Measurements from ENCODE around the gene UBE2O.
A peak's percentile ranks its signal among the peaks of the same experiment; 100 is the strongest.

UBE2O gene

GRCh38 chr17:76442341-76443338 lies 10.3 kb downstream of the UBE2O start:
- Mint-ChIP-seq H3K4me1 (ENCODE audit: low read depth) (peaks cover 54% of the 10 kb centered on the region), H3K36me3 (ENCODE audit: low read depth) (peaks cover 2% of the 10 kb centered on the region), H3K4me3 (peak overlapping the region; percentile 49), H3K27me3 (ENCODE audit: low read depth) (no peaks in the 10 kb centered on the region), H3K9me3 (no peaks in the 10 kb centered on the region), H3K27ac (peak overlapping the region; percentile 81)

DNA sequence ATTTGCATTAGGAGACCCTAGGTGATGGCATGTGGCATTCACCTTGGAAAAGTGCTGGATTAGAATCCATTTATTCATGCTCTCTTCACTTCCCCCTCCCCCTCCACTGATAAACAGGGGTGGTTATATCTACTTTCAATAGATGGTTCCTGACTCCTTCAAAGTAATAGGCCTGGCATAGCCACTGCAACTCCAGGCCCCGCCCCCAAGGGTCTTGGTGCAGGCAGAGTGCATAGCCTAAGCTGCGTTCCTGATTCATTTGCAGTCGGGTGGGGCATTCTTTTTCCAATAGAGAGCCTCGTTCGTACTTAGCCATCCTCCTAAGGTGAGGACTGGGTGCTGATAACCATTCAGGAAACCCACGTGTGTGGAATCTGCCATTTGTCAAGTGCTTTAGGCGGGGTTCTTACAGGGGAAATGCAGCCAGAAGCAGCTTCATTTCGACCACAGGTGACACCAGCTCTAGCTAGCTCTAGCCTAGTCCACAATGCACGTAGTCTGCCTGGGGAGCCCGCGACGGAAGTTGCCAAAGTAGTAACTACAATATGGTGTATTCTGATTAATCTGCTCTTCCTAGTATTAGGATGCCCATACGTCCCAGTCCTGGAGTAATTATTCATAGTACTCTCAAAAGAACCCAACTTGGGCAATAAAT lies 11.1 kb downstream of the UBE2O start:
- Mint-ChIP-seq H3K27me3 (ENCODE audit: low read depth) (no peaks in the 10 kb centered on the region), H3K9me3 (no peaks in the 10 kb centered on the region), H3K4me1 (ENCODE audit: low read depth) (peaks cover 46% of the 10 kb centered on the region), H3K4me3 (no peak overlapping the region), H3K27ac (no peak overlapping the region), H3K36me3 (ENCODE audit: low read depth) (peaks cover 2% of the 10 kb centered on the region)

DNA sequence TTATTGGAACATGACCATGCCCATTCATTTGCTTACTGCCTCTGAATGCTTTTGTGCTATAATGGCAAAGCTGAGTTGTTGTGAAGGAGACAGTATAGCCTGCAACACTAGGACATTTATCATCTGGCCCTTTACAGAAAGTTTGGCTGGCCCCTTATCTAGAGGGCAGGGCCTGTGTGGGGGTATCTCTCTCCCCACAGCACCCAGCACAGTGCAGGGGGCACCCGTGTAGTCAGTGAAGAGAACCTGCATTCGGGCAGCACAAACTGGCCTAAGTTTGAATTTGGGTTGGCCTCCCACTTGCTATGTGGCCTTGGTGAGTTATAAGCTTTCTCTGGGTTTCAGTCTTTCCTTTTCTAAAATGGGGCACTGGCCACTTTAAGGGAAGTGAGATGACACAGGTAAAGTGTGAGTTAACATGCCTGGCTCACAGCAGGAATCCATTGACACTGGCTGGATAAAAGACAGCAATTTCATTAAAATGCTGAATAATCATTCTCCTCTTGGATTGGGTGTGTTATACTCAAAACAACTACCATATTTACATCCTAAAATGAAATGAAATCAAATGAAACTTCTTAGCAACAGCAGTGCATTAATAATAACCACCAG lies 12.1 kb downstream of the UBE2O start:
- H3K27me3 Mint-ChIP-seq (ENCODE audit: low read depth), result no peaks in the 10 kb centered on the region
- no peak overlapping the region for H3K4me3 Mint-ChIP-seq
- peaks cover 2% of the 10 kb centered on the region for H3K36me3 Mint-ChIP-seq (ENCODE audit: low read depth)
- H3K9me3 Mint-ChIP-seq, result no peaks in the 10 kb centered on the region
- H3K27ac Mint-ChIP-seq, result no peak overlapping the region
- peaks cover 41% of the 10 kb centered on the region for H3K4me1 Mint-ChIP-seq (ENCODE audit: low read depth)

DNA sequence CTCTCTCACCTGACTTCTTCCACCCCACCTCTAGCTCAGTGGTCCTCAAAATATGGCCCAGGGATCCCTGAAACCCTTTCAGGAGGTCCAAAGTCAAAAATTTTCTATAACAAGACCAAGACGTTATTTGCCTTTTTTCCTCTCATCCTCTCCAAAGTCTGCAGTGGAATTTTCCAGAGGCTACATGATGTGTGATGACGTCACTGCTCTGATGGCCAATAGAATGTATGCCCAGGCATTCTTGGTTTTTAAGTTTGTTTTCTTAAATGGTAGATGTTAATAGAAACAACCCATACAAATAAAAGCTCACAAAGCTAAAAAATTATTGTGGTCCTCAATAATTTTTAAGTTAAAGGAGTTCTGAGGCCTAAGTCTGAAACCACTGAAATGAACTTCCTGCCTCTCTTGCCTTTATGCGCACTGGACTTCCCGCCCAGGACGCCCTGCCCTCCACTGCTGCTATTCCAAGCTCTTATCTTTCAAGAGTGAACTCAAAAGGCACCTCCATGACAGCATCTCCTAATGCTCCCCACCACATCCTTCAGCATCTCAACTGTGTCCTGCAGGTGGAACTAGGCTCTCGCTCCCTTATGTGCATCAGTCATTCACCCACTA lies 13.5 kb downstream of the UBE2O start:
- H3K36me3 Mint-ChIP-seq (ENCODE audit: low read depth), result peaks cover 2% of the 10 kb centered on the region
- H3K27ac Mint-ChIP-seq, result no peak overlapping the region
- no peak overlapping the region for H3K4me3 Mint-ChIP-seq
- H3K27me3 Mint-ChIP-seq (ENCODE audit: low read depth), result no peaks in the 10 kb centered on the region
- peaks cover 28% of the 10 kb centered on the region for H3K4me1 Mint-ChIP-seq (ENCODE audit: low read depth)
- no peaks in the 10 kb centered on the region for H3K9me3 Mint-ChIP-seq

- H3K36me3 Mint-ChIP-seq (ENCODE audit: low read depth), result peaks cover 2% of the 10 kb centered on the region
- peaks cover 26% of the 10 kb centered on the region for H3K4me1 Mint-ChIP-seq (ENCODE audit: low read depth)
- H3K27me3 Mint-ChIP-seq (ENCODE audit: low read depth), result no peaks in the 10 kb centered on the region
- no peaks in the 10 kb centered on the region for H3K9me3 Mint-ChIP-seq
- H3K27ac Mint-ChIP-seq, result no peak overlapping the region
- H3K4me3 Mint-ChIP-seq, result no peak overlapping the region
Observed at GRCh38 chr17:76438906-76439305, 14.0 kb downstream of the UBE2O start.

DNA sequence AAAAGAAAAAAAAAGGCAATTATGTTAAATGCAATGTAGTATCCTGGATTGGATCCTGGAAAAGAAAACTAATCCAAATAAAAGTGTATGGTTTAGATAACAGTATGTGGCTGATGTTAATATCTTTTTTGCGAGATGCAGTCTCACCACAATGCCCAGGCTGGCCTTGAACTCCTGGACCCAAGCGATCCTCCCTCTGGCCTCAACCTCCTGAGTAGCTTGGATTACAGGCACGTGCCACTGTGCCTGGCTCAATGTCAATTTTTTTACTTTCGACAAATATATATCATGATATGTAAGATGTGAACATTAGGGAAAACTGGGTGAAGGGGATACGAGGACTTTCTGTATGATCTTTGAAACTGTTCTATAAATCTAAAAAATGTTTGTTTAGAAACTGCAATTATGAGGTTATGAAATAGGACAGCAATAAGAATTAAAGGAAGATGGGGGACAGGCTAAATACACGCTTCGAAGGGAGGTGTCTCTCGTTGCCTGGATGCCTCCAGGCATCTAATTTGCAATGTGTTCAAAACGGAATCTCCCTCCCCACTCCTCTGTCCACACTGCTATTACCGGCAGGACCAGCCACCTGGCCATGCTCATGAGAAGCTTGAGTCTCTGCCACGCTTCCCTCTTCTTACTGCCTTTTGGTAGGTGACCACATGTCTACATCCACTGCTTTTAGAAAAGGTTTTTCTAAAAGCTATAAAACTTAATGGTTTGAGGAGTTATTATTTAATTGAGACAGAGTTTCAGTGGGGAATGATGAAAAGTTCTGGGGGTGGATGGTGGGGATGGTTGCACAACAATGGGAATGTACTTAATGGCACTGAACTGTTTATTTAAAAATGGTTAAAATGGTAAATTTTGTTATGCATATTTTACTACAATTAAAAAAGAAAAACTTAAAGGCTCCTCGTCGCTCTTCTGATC lies 15.2 kb downstream of the UBE2O start:
- no peak overlapping the region for H3K27ac Mint-ChIP-seq
- no peaks in the 10 kb centered on the region for H3K36me3 Mint-ChIP-seq (ENCODE audit: low read depth)
- H3K4me1 Mint-ChIP-seq (ENCODE audit: low read depth), result peaks cover 20% of the 10 kb centered on the region

DNA sequence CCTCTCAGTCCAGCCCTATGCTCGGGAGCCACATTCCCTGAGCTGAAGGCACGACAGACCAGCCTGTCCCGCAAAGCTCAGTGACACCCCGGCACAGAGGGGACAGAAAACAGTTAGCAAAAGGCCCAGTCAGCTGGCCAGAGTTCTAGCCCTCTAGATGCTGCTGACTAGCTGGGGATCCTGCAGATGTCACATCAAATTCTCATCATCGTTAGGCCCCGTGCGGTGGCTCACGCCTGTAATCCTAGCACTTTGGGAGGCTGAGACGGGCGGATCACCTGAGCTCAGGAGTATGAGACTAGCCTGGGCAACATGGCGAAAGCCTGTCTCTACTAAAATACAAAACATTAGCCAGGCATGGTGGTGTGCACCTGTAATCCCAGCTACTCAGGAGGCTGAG lies 17.2 kb downstream of the UBE2O start:
- Mint-ChIP-seq H3K4me1 (ENCODE audit: low read depth) (peaks cover 6% of the 10 kb centered on the region), H3K36me3 (ENCODE audit: low read depth) (no peaks in the 10 kb centered on the region), H3K27me3 (ENCODE audit: low read depth) (no peaks in the 10 kb centered on the region), H3K9me3 (no peaks in the 10 kb centered on the region), H3K27ac (no peak overlapping the region), H3K4me3 (no peak overlapping the region)

More for the DNA sequence above, 15.2 kb downstream of the UBE2O start:
- Mint-ChIP-seq H3K4me3 (no peak overlapping the region), H3K27me3 (ENCODE audit: low read depth) (no peaks in the 10 kb centered on the region), H3K9me3 (no peaks in the 10 kb centered on the region)

GRCh38 chr17:76434870-76435269 lies 18.1 kb downstream of the UBE2O start:
- H3K4me1 Mint-ChIP-seq (ENCODE audit: low read depth), result peaks cover 7% of the 10 kb centered on the region
- no peaks in the 10 kb centered on the region for H3K27me3 Mint-ChIP-seq (ENCODE audit: low read depth)
- H3K27ac Mint-ChIP-seq, result no peak overlapping the region
- no peaks in the 10 kb centered on the region for H3K36me3 Mint-ChIP-seq (ENCODE audit: low read depth)
- H3K4me3 Mint-ChIP-seq, result no peak overlapping the region
- H3K9me3 Mint-ChIP-seq, result no peaks in the 10 kb centered on the region

DNA sequence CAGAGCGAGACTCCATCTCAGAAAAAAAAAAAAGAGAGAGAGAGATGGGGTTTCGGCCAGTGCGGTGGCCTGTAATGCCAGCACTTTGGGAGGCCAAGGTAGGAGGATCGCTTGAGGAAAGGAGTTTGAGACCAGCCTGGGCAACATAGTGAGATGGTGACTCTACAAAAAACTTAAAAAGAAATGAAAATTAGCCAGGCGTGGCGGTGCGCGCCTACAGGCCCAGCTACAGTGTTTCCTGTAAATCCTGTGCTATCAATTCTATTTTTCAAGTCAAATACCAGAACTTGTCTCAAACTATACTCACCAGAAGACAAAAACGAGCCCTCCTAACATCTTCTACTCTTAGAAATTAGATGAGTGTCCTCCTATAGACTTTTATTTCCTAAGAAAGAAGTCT lies 19.3 kb downstream of the UBE2O start:
- Mint-ChIP-seq H3K4me1 (ENCODE audit: low read depth) (peaks cover 3% of the 10 kb centered on the region), H3K27ac (no peak overlapping the region), H3K4me3 (no peak overlapping the region), H3K9me3 (no peaks in the 10 kb centered on the region), H3K36me3 (ENCODE audit: low read depth) (no peaks in the 10 kb centered on the region), H3K27me3 (ENCODE audit: low read depth) (no peaks in the 10 kb centered on the region)

DNA sequence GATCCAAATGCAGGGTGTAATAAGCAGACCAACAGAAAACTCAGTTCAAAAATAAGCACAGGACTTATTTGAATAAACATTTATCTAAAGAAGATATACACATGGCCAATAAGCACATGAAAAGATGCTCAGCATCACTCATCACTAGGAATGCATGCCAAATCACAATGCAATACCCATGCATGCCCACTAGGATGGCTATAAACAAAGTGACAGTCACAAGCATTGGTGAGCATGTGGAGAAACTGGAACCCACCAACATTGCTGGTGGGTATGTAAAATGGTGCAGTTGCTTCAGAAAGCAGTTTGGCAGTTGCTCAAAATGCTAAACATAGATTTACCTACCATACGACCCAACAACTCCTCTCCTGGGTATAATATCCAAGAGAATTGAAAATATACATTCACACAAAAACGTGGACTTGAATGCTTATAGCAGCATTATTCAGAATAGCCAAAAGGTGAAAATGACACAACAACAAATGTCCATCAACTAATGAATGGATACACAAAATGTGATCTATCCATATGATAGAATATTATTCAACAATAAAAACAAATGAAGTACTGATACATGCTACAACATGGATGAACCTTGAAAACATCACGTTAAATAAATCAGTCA lies 20.1 kb downstream of the UBE2O start:
- Mint-ChIP-seq H3K27me3 (ENCODE audit: low read depth) (no peaks in the 10 kb centered on the region), H3K4me1 (ENCODE audit: low read depth) (peaks cover 9% of the 10 kb centered on the region), H3K27ac (no peak overlapping the region), H3K4me3 (no peak overlapping the region), H3K36me3 (ENCODE audit: low read depth) (peaks cover 2% of the 10 kb centered on the region), H3K9me3 (no peaks in the 10 kb centered on the region)

GRCh38 chr17:76432004-76432403 lies 20.9 kb downstream of the UBE2O start:
- H3K4me3 Mint-ChIP-seq, result no peak overlapping the region
- H3K4me1 Mint-ChIP-seq (ENCODE audit: low read depth), result peaks cover 9% of the 10 kb centered on the region
- no peak overlapping the region for H3K27ac Mint-ChIP-seq
- H3K36me3 Mint-ChIP-seq (ENCODE audit: low read depth), result peaks cover 2% of the 10 kb centered on the region
- no peaks in the 10 kb centered on the region for H3K9me3 Mint-ChIP-seq
- H3K27me3 Mint-ChIP-seq (ENCODE audit: low read depth), result no peaks in the 10 kb centered on the region

DNA sequence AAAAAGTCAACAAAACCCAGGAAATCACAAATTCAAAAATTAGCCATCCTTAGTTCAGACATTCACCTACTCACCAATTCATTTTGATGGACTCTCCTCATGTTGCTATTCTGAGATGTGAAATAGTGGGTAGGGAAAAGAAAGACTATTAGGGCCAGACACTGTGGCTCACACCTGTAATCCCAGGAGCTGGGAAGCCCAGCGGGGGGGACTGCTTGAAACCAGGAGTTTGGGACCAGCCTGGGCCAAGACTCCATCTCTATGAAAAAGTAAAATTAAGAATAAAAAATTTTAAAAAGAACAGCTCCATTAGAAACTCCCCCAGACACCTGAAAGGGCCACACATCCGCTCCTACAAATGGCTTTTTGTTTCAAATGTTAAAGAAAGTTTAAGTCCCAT lies 21.4 kb downstream of the UBE2O start:
- Mint-ChIP-seq H3K4me3 (no peak overlapping the region), H3K27ac (no peak overlapping the region), H3K4me1 (ENCODE audit: low read depth) (peaks cover 12% of the 10 kb centered on the region), H3K36me3 (ENCODE audit: low read depth) (peaks cover 2% of the 10 kb centered on the region), H3K27me3 (ENCODE audit: low read depth) (no peaks in the 10 kb centered on the region), H3K9me3 (no peaks in the 10 kb centered on the region)

DNA sequence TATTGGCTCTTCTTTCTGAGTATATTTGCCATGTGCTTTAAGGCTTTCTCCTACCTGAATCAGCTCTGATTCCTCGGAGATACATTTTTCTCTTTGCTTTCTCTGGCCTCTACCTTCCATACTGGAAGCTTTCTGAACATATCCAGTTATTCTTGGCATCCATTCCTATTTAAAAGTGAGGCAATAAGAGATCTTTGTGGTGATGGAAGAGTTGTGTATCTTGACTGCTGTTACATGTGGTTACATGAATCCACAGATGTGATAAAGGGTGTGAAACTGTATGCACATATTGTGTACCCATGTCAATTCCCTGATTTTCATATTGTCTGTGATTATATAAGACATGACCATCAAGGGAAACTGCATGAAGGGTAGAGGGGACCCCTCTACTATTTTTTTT lies 24.4 kb downstream of the UBE2O start:
- Mint-ChIP-seq H3K9me3 (no peaks in the 10 kb centered on the region), H3K27me3 (ENCODE audit: low read depth) (no peaks in the 10 kb centered on the region), H3K36me3 (ENCODE audit: low read depth) (peaks cover 2% of the 10 kb centered on the region), H3K4me3 (no peak overlapping the region), H3K27ac (no peak overlapping the region), H3K4me1 (ENCODE audit: low read depth) (peaks cover 11% of the 10 kb centered on the region)

Measured in T-helper 1 cell treated with Interleukin-12 subunit alpha and Interleukin-12 subunit beta and Interleukin-4 antibody, amounts not matched to agents 30 μg/mL and 1 μg/mL, for 36 hours (primary cell).